ENCODE measurements around the gene SLC2A13.

The SLC2A13 gene

GRCh38 chr12:39805651-39806050, 300.2 kb downstream of the SLC2A13 start:
- TF ChIP-seq EZH2phosphoT487 (IDR thresholded peaks at IDR 0.05; ENCODE audit: borderline replicate concordance) (no peak), CTCF (conservative IDR thresholded peaks at IDR 0.05; ENCODE audit: low read length) (no peak)
- H3K9me2 ChIP-seq (replicated peaks; ENCODE audit: low read depth, low read length) = no peaks in the 10 kb centered on the region
- no peak overlapping the region for H3K4me2 ChIP-seq (ENCODE audit: low read depth, low read length, poor library complexity, severe bottlenecking)
- H3K4me1 ChIP-seq (ENCODE audit: insufficient read depth, low read length, poor library complexity, severe bottlenecking) = no peaks in the 10 kb centered on the region
- H3F3A ChIP-seq (ENCODE audit: low read depth) = no peaks in the 10 kb centered on the region
- no peaks in the 10 kb centered on the region for H4K20me1 ChIP-seq (ENCODE audit: insufficient read depth, low read length, poor library complexity, severe bottlenecking)
- H3K9ac ChIP-seq (ENCODE audit: low read depth, low read length, poor library complexity, severe bottlenecking) = no peak overlapping the region
- no peaks in the 10 kb centered on the region for H3K27me3 ChIP-seq (ENCODE audit: insufficient read depth, low read length, poor library complexity, severe bottlenecking)
- H2AFZ ChIP-seq (ENCODE audit: low read length) = no peak overlapping the region
- no peaks in the 10 kb centered on the region for H3K9me3 ChIP-seq (ENCODE audit: insufficient read depth, low read depth, low read length)
- H3K36me3 ChIP-seq (ENCODE audit: insufficient read depth, low read length) = no peaks in the 10 kb centered on the region
- no peak overlapping the region for H3K4me3 ChIP-seq (ENCODE audit: low read length, poor library complexity, severe bottlenecking)
- H3K79me2 ChIP-seq (ENCODE audit: insufficient read depth, low read length) = no peaks in the 10 kb centered on the region

- Histone ChIP-seq H4K20me1 (ENCODE audit: insufficient read depth, low read length, poor library complexity, severe bottlenecking) (no peaks in the 10 kb centered on the region), H3K36me3 (ENCODE audit: insufficient read depth, low read length) (no peaks in the 10 kb centered on the region)
- no peak for TF ChIP-seq CTCF (conservative IDR thresholded peaks at IDR 0.05; ENCODE audit: low read length)
- TF ChIP-seq EZH2phosphoT487 (IDR thresholded peaks at IDR 0.05; ENCODE audit: borderline replicate concordance) = no peak
Measured at GRCh38 chr12:39804898-39805297, 301.0 kb downstream of the SLC2A13 start.

GRCh38 chr12:39804479-39804878, 301.4 kb downstream of the SLC2A13 start:
- H3K9ac ChIP-seq (ENCODE audit: low read depth, low read length, poor library complexity, severe bottlenecking) = no peak overlapping the region
- no peaks in the 10 kb centered on the region for H4K20me1 ChIP-seq (ENCODE audit: insufficient read depth, low read length, poor library complexity, severe bottlenecking)
- no peaks in the 10 kb centered on the region for H3K27me3 ChIP-seq (ENCODE audit: insufficient read depth, low read length, poor library complexity, severe bottlenecking)
- H3K4me2 ChIP-seq (ENCODE audit: low read depth, low read length, poor library complexity, severe bottlenecking) = no peak overlapping the region
- TF ChIP-seq EZH2phosphoT487 (IDR thresholded peaks at IDR 0.05; ENCODE audit: borderline replicate concordance) = no peak
- no peak for TF ChIP-seq CTCF (conservative IDR thresholded peaks at IDR 0.05; ENCODE audit: low read length)
- no peak overlapping the region for H2AFZ ChIP-seq (ENCODE audit: low read length)
- H3K4me3 ChIP-seq (ENCODE audit: low read length, poor library complexity, severe bottlenecking) = no peak overlapping the region
- H3K36me3 ChIP-seq (ENCODE audit: insufficient read depth, low read length) = no peaks in the 10 kb centered on the region
- no peaks in the 10 kb centered on the region for H3K9me3 ChIP-seq (ENCODE audit: insufficient read depth, low read depth, low read length)
- no peaks in the 10 kb centered on the region for H3K79me2 ChIP-seq (ENCODE audit: insufficient read depth, low read length)
- no peaks in the 10 kb centered on the region for H3K4me1 ChIP-seq (ENCODE audit: insufficient read depth, low read length, poor library complexity, severe bottlenecking)
- H3K9me2 ChIP-seq (replicated peaks; ENCODE audit: low read depth, low read length) = no peaks in the 10 kb centered on the region
- H3F3A ChIP-seq (ENCODE audit: low read depth) = no peaks in the 10 kb centered on the region

More at GRCh38 chr12:39804898-39805297, 301.0 kb downstream of the SLC2A13 start:
- no peaks in the 10 kb centered on the region for H3K4me1 ChIP-seq (ENCODE audit: insufficient read depth, low read length, poor library complexity, severe bottlenecking)
- H3K27me3 ChIP-seq (ENCODE audit: insufficient read depth, low read length, poor library complexity, severe bottlenecking) = no peaks in the 10 kb centered on the region
- no peaks in the 10 kb centered on the region for H3K9me2 ChIP-seq (replicated peaks; ENCODE audit: low read depth, low read length)
- no peaks in the 10 kb centered on the region for H3K9me3 ChIP-seq (ENCODE audit: insufficient read depth, low read depth, low read length)
- H2AFZ ChIP-seq (ENCODE audit: low read length) = no peak overlapping the region
- no peaks in the 10 kb centered on the region for H3K79me2 ChIP-seq (ENCODE audit: insufficient read depth, low read length)
- no peaks in the 10 kb centered on the region for H3F3A ChIP-seq (ENCODE audit: low read depth)
- H3K4me3 ChIP-seq (ENCODE audit: low read length, poor library complexity, severe bottlenecking) = no peak overlapping the region
- no peak overlapping the region for H3K4me2 ChIP-seq (ENCODE audit: low read depth, low read length, poor library complexity, severe bottlenecking)
- H3K9ac ChIP-seq (ENCODE audit: low read depth, low read length, poor library complexity, severe bottlenecking) = no peak overlapping the region
